ENCODE data around the gene SULT1A2.
A peak's percentile ranks its signal among the peaks of the same experiment; 100 is the strongest.
"Not testable (repeated sequence)": the region's sequence is repeated elsewhere in the genome, so short reads cannot be mapped to it uniquely, and the experiment has no call there.

The SULT1A2 gene

DNA sequence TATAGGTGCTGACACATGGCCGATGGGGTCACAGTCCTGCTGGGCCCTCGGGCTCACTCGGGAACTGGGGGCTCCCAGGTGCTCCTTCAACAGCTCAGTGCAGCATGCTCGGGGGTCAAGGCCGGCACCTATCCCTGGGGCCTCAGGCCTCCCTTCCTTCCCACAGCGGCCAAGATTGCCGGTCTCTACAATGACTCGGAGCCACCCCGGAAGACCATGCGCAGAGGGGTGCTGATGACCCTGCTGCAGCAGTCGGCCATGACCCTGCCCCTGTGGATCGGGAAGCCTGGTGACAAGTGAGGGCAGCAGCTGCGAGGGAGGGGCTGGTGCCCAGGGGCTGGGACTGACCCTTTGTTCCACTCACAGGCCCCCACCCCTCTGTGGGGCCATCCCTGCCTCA, 6.9 kb downstream of the SULT1A2 start:
- DNase-seq: no peak

DNA sequence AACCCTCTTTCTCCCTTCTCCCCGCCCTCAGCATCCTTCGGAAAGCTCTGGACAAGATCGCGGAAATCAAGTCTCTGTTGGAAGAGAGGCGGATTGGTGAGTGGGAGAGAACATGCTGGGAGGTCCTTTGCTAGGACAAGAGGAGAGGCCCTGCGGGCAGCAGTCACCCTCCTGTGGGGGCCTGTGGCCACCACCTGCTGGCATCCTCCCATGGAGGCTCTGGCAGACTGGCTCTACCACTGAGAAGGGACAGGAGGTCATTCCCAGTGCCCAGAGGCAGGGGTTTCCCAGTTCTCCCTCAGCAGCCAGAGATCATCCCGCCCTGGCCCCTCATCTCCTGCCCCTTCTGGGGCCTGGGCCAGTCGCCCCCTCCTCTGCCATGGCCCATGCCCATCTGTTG, 7.8 kb downstream of the SULT1A2 start:
- DNase-seq: no peak

DNA sequence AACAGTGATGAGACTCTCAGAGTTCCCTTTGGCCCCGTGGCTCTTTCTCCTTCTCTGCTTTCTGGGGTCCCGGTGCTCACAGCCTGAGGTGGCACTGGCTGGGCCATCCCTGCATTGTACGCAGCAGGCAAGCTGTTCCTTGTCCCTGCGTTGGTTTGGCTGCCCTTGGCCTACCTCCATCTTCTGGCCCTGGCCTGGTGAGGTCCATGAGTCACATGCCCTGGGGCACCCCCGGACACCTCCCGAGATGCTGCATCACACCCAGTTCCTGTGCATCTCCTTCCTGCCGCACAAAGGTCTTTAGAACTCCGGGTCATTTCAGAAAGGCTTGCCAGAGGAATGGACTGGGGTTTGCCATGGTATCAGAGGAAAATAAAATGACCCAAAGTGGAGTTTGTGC, 9.5 kb downstream of the SULT1A2 start:
- peak; percentile 33 for DNase-seq

DNA sequence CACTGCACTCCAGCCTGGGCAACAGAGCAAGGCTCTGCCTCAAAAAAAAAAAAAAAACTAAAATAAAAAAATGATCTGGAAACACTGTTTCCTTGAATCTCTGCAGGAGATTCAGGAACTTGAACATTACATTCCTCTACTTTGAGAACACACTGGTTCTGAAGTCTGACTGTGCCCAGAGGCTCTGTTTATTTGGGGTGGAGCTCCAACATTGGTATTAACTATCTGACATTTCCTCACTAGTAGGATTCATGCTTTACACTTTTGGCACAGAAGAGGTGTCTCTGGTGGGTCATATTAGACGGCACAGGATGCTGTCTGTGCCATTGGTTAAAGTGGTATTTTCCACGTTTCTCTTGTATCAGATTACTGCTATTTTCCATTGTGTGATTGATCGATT, 10.4 kb downstream of the SULT1A2 start:
- no peak for DNase-seq

DNA sequence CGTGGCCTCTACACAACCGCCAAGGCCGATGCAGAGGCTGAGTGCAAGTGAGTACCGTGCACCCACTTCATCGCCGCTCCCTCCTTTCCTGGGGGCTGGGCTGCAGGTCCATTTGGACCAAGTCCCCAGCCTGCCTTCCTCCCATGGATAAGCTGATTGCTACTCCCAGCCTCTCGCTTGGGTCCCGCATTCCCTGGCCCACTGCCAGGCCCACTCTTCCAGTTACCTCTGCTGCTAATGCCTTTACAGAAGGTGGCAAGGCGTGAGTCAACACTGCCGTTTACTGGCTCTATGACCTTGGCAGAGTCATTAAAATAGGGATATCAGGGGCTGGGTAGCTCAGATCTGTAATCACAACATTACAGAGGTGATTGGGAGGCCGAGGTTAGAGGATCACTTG, 11.2 kb downstream of the SULT1A2 start:
- DNase-seq: no peak

DNA sequence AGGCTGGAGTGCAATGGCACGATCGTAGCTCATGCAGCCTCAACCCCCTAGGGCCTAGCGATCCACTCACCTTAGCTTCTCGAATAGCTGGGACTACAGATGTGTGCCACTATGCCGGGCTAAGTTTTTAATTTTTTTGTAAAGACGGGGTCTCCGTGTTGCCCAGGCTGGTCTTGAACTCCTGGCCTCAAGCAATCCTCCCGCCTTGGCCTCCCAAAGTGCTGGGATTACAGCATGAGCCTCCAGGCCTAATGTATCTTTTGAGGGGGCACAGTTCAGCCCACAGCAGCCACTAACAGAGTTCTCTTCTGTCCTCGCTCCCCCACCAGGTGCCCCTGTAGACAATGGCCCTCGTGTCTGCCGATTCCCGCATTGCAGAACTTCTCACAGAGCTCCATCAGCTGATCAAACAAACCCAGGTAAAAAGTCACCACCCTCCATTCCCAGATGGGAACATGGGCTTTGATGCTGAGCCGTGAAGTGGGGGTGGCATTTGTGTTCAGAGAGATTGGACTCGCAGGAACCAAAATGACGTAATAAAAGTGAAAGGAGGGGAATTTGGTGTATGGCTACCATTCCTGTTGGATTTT, 16.0 kb downstream of the SULT1A2 start:
- DNase-seq: no peak

DNA sequence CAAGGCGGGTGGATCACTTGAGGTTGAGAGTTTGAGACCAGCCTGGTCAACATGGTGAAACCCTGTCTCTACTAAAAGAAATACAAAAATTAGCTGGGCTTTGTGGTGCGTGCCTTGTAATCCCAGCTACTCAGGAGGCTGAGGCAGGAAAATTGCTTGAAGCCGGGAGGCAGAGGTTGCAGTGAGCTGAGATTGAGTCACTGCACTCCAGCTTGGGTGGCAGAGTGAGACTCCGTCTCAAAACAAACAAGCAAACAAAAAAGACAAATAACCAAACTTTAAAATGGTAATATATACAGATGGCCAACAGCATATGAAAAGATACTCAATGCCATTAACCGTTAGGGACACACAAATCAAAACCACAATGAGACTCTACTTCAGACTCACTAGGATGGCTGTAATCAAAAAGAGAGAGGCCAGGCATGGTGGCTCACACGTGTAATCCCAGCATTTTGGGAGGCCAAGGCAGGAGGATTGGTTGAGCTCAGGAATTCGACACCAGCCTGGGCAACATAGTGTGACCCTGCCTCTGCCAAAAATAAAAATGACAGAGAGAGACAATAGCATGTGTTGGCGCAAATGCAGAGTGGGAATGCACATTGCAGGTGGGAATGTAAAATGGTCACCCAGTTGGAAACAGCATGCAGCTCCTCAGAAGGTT, 21.3 kb downstream of the SULT1A2 start:
- no peak for DNase-seq

DNA sequence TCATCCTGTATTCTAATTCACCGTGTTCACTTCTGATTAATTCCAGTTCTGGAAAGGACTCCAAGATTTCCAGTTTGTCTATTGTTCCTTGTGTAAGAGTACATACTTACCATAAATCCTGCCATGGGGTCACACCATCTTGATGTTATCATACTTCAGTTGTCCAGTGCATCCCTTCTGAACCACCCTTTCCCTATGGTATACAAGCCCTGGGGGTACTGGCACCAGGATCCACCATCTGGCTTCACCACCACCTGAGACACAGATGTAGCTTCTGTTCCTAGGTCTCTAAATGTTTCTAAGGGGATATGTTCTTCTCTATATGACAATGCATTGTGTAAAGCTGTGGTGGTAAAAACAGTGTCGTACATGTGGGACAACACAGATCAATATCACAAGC, 21.9 kb downstream of the SULT1A2 start:
- DNase-seq: no peak

DNA sequence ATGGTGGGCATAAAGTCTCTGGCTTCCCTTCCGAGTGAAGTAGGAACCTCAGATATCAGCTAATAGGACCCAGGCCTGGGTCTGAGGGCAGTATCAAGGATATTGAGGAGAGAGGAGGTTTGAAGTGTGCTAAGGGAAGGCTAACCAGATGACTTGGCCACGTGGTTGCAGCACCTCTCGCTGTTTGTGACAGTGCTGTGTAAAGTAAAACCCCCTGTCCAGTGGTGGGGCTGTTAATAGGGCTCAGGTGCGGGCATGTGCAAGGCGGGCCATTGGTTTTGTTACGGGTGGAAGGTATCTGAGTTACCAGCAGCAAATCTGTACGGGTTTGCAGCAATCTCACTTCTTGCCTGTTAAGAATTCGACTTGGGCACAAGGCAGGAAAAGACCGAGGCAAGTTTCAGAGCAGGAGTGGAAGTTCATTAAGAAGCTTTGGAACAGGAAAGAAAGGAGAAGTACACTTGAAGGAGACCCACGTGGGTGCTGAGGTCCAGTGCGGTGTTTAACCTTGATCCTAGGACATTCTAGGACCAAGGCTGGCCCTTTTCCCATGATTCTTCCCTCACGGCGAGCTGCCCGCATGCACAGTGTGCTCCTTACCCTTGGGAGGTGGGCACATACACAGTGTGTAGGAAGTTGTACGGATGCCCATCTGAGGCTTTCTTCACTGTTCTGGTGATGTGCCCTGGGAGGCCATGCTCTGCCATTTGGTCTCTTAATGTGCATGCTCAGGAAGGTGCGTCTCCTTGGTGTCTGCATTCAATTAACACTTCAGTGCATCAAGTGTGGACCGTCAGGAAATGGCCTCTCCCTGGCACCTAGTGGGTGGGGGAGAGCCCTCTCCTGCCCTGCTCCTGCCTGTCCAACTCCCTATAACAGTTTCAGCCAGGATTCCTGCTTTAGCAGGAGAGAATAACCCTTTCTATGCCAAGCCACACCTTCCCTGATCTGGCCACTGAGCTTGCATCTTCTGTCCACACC, 22.8 kb downstream of the SULT1A2 start:
- no peak for DNase-seq

DNA sequence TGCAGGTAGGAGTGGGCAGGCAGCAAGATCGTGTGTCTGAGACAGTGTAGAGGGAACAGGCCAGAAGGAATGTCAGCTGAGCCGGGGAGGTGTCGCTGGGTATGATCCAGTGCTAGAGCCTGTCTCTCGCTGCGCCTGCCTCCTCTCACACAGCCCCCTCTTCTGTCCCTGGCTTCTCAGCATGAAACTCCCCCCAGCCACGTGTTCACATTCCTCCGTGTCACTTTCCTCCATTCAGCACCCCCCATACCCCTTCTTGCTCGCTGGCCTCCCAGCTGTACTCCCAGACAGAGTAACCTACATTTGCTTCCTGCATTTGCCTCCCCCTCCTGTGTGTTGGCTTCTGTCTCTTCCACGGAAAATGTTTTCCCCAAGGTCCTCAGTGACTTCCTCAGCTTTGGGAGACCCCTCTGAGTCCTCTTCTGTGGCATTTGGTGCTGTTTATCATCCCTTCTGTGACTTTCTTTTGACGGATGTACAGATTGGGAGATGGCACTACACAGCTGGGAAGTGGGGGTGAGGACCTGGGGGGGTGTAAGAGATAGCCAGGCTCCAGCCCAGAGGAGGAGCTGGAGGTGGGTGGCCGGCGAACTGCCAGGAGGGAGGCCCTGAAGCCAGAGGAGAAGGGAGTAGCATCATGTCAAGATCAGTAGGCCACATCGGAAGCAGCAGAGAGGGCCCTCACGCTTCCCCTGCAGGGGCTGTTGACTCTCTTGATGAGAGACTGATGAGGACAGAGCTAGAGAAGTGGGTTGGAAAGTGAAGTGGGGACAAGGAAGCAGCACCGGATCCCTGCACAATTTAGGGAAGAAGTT, 23.9 kb downstream of the SULT1A2 start:
- no peak for DNase-seq

DNA sequence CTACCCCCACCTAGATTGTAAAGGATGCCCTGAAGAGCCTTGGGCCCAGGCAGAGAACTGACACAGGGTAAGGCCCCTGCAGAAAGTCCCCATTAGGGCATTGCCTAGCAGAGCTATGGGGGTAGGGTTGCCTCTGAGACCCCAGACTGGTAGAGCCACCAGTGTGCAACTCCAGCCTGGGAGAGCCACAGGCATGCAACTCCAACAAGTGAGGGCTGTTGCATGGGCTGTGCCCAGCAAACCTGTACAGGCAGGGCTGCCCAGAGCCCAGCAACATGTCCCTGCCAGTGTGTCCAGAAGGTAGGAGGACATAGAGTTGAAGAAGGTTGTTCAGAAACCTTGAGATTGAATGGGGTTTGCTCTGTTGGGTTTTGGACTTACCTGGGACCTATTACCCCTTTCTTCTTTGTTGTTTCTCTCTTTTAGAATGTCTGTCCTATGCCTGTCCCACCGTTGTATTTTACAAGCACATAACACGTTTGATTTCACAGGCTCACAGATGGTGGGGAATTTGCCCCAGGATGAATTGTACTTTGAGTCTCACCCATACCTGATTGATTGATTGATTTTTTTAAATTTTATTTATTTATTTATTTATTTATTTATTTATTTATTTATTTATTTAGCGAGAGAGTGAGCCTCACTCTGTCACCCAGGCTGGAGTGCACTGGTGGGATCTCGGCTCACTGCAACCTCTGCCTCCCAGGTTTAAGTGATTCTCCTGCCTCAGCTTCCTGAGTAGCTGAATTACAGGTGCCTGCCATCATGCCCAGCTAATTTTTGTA, 26.7 kb downstream of the SULT1A2 start:
- no peak for DNase-seq

DNA sequence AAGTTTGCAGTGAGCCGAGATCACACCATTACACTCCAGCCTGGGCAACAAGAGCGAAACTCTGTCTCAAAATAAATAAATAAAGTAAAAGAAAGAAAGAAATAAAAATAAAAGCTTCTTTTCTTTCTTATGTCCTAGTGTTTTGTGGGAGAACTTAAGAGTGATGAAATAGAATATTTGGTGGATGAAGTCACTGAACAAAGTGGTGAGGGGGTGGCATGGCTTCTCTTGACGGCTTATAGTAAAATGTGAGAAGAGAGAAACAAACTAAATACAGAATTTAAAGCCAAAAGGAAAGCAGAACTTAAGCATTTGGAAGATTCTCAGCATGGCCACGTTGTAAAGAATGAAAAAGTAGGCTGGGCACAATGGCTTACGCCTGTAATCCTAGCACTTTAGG, 27.8 kb downstream of the SULT1A2 start:
- DNase-seq: no peak

DNA sequence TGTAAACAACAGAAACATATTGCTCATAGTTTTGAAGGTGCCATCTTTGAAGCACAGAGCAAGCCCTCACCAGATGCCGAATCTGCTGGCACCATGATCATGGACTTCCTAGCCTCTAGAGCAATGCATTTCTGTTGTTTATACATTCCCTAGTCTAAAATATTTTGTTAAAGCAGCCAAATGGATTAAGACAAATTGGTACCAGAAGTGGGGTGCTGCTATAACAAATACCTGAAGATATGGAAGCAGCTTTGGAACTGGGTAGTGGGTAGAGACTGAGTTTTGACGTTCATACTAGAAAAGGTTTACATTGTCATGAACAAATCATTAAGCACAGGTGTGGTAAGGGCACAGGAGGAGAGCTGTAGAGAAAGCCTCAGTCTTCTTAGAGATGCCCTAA, 29.6 kb downstream of the SULT1A2 start:
- no peak for DNase-seq

DNA sequence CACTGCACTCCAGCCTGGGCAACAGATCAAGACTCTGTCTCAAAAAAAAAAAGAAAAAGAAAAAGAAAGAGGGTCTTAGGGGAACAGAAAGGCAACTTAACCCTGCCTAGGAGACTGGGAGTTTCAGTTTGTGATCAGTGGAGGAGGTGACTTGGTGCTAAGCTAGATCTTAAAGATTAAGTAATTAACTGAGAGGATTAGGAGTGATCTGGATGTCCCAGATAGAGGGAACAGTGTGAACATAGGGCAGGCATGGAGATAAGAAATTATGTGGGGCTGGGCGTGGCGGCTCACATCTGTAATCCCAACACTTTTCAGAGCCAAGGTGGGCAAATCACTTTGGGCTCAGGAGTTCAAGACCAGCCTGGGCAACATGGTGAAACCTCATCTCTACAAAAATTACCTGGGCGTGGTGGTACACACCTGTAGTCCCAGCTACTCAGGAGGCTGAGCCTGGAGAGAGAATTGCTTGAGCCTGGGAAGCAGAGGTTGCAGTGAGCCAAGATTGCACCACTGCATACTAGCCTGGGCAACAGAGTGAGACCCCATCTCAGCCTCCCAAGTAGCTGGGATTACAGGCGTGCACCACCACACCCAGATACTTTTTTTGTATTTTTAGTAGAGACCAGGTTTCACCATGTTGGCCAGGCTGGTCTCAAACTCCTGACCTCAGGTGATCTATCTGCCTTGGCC, 30.5 kb downstream of the SULT1A2 start:
- DNase-seq: not testable (repeated sequence)

DNA sequence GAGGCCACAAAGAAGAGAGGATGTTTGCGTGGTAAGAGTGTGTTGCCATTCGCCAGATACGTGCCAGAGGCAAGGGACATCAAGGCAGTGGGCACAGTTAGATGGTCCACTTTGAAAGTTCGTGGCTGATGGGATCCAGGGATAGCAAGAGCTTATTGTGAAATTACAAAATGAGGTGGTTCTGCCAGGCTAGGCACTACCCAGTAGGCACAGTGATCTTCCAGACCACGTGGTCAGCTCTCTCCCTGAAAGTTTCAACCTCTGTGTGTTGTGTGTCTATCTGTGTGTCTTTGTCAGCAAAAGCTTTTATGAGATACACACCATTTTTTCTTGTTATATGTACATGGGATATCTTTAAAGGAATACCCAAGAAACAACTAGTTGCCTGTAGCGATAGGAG, 33.6 kb downstream of the SULT1A2 start:
- DNase-seq: no peak

DNA sequence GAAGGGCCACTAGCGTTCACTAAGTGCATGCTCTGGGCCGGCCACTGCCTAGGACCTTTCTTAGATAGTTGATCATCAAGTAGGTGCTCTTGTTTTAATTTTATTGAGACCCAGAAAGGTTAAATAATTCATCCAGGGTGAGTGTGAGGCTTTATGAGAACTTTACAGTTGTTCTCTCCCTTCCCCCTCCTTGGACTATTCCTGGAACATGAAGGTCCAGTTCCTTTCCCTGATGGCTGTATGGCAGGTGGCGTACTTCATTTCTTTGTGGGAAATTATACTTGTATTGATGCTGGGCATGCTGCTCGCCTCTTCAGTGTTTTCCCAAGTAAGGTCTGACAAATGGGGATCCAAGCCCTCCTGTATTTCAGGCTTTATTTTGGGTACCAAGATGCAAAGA, 34.7 kb downstream of the SULT1A2 start:
- DNase-seq: no peak

DNA sequence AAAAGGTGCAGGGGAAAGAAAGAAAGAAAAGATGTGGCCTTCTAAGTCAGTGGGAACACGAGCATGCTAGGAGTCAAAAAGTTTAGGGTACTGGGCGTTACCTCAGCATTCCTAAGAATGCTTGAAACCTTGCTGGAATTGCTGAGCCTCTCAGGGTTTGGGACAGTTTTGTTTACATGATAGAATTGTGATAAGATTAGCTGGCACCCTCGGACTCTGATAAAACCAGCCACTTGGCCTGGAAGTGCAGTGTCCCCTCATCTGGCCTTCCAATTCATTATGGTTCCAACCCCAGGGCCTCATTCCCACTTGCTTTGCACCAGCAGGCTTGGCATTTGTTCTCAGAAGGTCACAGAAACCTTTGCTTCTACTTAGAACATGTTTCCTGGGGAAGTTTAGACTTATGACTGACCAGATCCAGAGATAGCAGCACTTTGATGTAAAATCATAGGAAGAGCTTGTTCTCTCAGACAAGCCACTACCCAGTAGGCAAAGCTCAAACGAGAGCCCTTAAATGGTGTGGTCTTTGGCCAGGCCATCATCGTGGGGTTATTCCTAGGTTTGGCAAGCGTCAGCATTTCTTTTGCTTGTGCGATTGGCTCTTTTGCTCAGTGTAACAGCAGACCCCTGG, 35.2 kb downstream of the SULT1A2 start:
- DNase-seq: no peak

DNA sequence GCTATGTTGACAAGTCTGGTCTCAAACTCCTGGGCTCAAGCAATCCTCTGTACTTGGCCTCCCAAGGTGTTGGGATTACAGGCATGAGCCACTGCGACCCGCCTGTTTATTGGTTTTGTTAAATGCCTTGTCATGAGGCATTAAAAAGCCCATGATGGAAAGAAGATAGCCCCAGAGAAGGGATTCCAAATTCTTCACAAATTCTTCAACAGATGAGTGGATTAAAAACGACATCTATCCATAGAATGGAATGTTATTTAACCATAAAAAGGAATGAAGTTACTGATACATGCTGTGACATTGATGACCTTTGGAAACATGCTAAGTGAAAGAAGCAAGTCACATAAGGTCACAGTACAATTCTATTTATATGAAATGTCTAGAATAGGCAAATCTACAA, 38.4 kb downstream of the SULT1A2 start:
- no peak for DNase-seq

DNA sequence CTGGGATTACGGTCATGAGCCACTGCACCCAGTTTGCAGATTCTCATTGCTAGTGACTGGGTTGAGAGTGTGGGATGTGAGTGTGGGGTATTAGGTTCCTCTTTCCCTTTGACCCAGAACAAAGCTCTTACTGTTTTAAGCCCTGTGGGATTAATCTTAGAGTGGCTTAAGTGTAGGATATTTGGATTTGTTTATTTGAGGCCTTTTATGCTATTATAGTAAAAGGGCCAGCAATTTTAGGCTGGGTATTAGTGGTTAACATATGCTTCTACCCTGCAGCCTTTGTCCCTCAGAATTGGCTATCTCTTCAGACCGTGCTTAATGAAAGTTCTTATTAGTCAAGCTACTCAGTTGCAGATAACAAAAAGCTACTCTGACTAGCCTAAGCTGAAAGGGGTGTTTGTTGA, 39.9 kb downstream of the SULT1A2 start:
- DNase-seq: no peak

DNA sequence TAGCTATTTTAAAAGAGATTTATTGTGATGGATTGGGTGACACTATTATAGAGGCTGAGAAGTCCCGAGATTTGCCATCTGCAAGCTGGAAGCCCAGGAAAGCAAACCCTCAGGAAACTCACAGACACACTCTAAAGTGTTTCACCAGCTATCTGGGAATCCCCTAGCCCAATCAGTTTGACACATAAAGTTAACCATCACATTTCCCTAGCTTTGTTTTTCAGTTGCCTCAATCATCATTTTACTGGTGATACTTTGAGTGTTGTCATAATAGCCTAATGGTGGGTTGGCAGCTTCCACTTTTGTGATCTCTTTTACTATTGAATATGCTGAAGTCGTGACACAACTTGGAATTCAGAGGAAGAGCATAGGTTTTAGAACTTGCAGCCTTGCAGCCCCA, 41.3 kb downstream of the SULT1A2 start:
- no peak for DNase-seq
